ENCODE data around the gene COPS3. TPM values are rescaled to one million over a fixed set of nuclear protein-coding genes. Genes with fewer than 3 reads are reported as not detected.

The COPS3 gene
- total and polyA plus RNA-seq, 3 donors from 2014 or later = 128 to 198 (median 134) TPM

DNA sequence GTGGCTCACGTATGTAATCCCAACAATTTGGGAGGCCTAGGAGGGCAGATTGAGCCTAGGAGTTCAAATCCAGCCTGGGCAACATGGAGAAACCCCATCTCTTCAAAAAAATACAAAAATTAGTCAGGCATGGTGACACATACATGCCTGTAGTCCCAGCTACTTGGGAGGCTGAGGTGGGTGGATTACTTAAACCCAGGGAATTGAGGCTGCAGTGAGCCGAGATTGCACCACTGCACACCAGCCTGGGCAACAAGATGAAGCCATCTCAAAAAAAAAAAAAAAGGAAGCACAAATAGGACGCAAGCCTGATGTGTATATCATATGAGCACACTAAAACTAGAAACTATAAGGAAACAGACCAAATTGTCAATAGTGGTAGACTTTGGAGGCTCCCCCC, 27.0 kb downstream of the COPS3 start:
- Histone ChIP-seq H3K4me1 (peaks cover 12% of the 10 kb centered on the region), H3K27me3 (no peaks in the 10 kb centered on the region), H3K36me3 (ENCODE audit: low read depth, missing control alignments) (no peaks in the 10 kb centered on the region), H3K27ac (no peak overlapping the region), H3K9me3 (no peaks in the 10 kb centered on the region), H3K4me3 (no peak overlapping the region)
- 88 to 92% methylated on average over 3 of the region's 3 CpGs for WGBS, 2 donors
- intact Hi-C loops (cut with DNase I; ENCODE audit: low total_unique reads) = no loop called here
- TF ChIP-seq POLR2A (IDR thresholded peaks at IDR 0.05) = no peak
- TF ChIP-seq, protein P1, sequence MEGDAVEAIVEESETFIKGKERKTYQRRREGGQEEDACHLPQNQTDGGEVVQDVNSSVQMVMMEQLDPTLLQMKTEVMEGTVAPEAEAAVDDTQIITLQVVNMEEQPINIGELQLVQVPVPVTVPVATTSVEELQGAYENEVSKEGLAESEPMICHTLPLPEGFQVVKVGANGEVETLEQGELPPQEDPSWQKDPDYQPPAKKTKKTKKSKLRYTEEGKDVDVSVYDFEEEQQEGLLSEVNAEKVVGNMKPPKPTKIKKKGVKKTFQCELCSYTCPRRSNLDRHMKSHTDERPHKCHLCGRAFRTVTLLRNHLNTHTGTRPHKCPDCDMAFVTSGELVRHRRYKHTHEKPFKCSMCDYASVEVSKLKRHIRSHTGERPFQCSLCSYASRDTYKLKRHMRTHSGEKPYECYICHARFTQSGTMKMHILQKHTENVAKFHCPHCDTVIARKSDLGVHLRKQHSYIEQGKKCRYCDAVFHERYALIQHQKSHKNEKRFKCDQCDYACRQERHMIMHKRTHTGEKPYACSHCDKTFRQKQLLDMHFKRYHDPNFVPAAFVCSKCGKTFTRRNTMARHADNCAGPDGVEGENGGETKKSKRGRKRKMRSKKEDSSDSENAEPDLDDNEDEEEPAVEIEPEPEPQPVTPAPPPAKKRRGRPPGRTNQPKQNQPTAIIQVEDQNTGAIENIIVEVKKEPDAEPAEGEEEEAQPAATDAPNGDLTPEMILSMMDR (IDR thresholded peaks at IDR 0.05) = no peak
- no peak for DNase-seq

DNA sequence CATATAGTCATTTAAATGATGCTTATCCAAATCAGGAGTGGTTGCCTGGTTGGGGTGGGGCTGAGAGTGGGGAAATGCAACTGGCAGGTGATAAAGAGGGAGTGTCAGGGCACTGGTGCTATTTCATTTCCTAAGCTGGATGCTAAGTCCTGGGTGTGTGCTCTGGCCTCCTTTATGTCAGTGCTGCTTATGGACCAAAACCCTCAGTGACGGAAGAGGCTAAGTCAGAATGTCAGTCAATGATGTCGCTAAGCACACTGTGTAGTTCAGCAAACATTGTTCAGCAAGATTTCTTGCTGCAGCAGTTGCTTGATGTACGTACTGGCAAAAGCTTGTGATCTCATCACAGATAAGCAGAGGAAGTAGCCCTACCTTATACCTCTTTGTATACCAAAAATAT, 27.6 kb downstream of the COPS3 start:
- DNase-seq = no peak
- Histone ChIP-seq H3K27ac (no peak overlapping the region), H3K36me3 (ENCODE audit: low read depth, missing control alignments) (no peaks in the 10 kb centered on the region), H3K27me3 (no peaks in the 10 kb centered on the region), H3K9me3 (no peaks in the 10 kb centered on the region), H3K4me3 (no peak overlapping the region), H3K4me1 (peaks cover 12% of the 10 kb centered on the region)
- 70 to 88% methylated on average over 3 of the region's 3 CpGs for WGBS, 2 donors
- intact Hi-C loops (cut with DNase I; ENCODE audit: low total_unique reads) = no loop called here
- TF ChIP-seq POLR2A (IDR thresholded peaks at IDR 0.05) = no peak
- TF ChIP-seq, protein P1 (IDR thresholded peaks at IDR 0.05) = no peak

DNA sequence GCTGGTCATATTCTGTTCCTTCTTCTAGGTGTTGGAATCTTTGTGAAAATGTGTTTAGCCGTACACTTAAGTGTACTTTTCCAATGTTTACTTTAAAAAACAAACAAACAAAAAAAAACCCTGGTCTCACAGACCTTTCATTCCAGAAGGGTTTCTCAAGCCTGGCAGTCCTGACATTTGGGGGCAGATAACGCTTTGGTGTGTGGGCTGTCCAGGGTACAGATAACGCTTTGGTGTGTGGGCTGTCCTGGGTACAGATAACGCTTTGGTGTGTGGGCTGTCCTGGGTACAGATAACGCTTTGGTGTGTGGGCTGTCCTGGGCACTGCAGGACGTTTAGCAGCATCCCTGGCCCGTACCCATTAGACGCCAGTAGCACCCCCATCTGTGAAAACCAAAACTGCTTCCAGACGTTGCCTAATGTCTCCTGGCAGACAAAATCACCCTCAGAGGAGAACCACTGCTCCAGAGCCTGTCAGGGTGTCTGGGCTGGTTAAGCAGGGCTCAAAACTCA, 28.8 kb downstream of the COPS3 start:
- no peak for TF ChIP-seq POLR2A (IDR thresholded peaks at IDR 0.05)
- TF ChIP-seq, protein P1 (IDR thresholded peaks at IDR 0.05) = no peak
- DNase-seq = peak; percentile 54
- 61 to 74% methylated on average over 8 to 9 of the region's 9 CpGs for WGBS, 2 donors
- Histone ChIP-seq H3K4me1 (peaks cover 12% of the 10 kb centered on the region), H3K36me3 (ENCODE audit: low read depth, missing control alignments) (no peaks in the 10 kb centered on the region), H3K27ac (peak overlapping the region in 1 of 2 donors; percentile 41), H3K9me3 (no peaks in the 10 kb centered on the region), H3K27me3 (no peaks in the 10 kb centered on the region), H3K4me3 (no peak overlapping the region)
- intact Hi-C loops (cut with DNase I; ENCODE audit: low total_unique reads) = no loop called here

DNA sequence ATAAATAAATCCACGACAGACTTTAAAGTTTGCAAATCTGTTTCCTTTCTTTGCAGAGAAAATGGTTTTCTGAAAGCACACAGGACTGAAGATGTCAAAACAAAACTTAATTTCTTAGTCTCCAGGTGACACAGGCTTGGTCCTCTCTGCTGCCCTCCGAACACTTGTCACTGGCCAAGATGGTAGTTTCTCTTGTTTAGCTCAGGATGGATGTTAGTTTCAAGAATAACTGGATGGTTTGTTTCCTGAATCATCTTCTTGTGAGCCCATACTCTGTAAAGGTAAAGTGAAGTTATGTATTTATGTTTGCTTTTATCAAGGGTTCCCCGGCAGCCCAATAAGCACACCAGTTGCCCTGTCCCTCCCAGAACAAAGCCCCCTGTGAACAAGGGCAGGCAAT, 34.2 kb downstream of the COPS3 start:
- peaks cover 4% of the 10 kb centered on the region for H3K4me1 ChIP-seq
- 88 to 91% methylated on average over 3 of the region's 3 CpGs for WGBS, 2 donors
- peak; percentile 10 for DNase-seq
- H3K36me3 ChIP-seq (ENCODE audit: low read depth, missing control alignments) = no peaks in the 10 kb centered on the region
- H3K4me3 ChIP-seq = no peak overlapping the region
- no peaks in the 10 kb centered on the region for H3K27me3 ChIP-seq
- no peak overlapping the region for H3K27ac ChIP-seq
- H3K9me3 ChIP-seq = no peaks in the 10 kb centered on the region
- TF ChIP-seq, protein P1 (IDR thresholded peaks at IDR 0.05) = no peak
- no peak for TF ChIP-seq POLR2A (IDR thresholded peaks at IDR 0.05)
- intact Hi-C loops (cut with DNase I; ENCODE audit: low total_unique reads) = no loop called here

DNA sequence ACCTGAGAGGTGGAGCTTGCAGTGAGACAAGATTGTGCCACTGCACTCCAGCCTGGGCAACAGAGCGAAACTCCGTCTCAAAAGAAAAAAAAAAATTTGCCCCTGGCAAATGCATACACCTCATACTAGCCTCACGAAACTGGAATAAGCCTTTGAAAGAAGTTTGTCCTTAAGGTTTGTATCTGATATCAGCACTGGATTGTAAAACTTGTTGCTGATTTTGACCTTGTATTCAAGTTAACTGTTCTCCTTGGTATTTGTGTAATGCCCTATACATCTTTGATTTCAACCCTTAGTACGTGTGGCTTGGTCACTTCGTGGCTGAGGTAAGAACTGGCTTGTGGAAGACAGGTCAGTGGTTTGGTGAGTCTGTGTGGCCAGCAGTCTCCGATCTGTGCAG, 37.9 kb downstream of the COPS3 start:
- no peaks in the 10 kb centered on the region for H3K9me3 ChIP-seq
- H3K27ac ChIP-seq = no peak overlapping the region
- 71 to 74% methylated on average over 6 of the region's 6 CpGs for WGBS, 2 donors
- H3K4me1 ChIP-seq = peaks cover 4% of the 10 kb centered on the region
- H3K27me3 ChIP-seq = no peaks in the 10 kb centered on the region
- TF ChIP-seq, protein P1 (IDR thresholded peaks at IDR 0.05) = no peak
- no peak for TF ChIP-seq POLR2A (IDR thresholded peaks at IDR 0.05)
- intact Hi-C loops (cut with DNase I; ENCODE audit: low total_unique reads) = no loop called here
- H3K4me3 ChIP-seq = no peak overlapping the region
- no peaks in the 10 kb centered on the region for H3K36me3 ChIP-seq (ENCODE audit: low read depth, missing control alignments)
- no peak for DNase-seq
